NB4 (cell line): ENCODE data around the gene ERCC5.

Experiments
- CTCF ChIP-seq: IDR thresholded peaks from one replicate; pipeline ENCODE4 v1.5.1; 2012; ENCODE audit warnings: low read depth, low read length
- MYC ChIP-seq: IDR thresholded peaks from 2 replicates; pipeline ENCODE4 v1.6.1; 2011; ENCODE audit warnings: low read depth, low read length
- POLR2A ChIP-seq: IDR thresholded peaks from 2 replicates; pipeline ENCODE4 v1.6.1; 2011; ENCODE audit warnings: mild to moderate bottlenecking; ENCODE audit not compliant: insufficient read length; ENCODE audit errors: extremely low read depth
- TF ChIP-seq, protein P1 (sequence below): IDR thresholded peaks from 2 replicates; pipeline ENCODE4 v1.6.1; 2011; ENCODE audit warnings: low read depth, low read length

GRCh38 chr13:102815788-102816187 is 30.0 kb upstream of the ERCC5 start:
- TF ChIP-seq CTCF (no peak), POLR2A (no peak), MYC (no peak)
- TF ChIP-seq, protein P1, sequence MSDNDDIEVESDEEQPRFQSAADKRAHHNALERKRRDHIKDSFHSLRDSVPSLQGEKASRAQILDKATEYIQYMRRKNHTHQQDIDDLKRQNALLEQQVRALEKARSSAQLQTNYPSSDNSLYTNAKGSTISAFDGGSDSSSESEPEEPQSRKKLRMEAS = no peak
